Hematopoietic multipotent progenitor cell treated with erythropoietin and hydrocortisone succinate and interleukin-3 and kit ligand, for 6 days (in vitro differentiated cells): ENCODE data around the gene ETNK2.
A peak's percentile ranks its signal among the peaks of the same experiment; 100 is the strongest.

Experiments
- DNase-seq: peaks from one replicate; pipeline ENCODE4 v3.0.0-alpha.2; 2015

The ETNK2 gene

DNA sequence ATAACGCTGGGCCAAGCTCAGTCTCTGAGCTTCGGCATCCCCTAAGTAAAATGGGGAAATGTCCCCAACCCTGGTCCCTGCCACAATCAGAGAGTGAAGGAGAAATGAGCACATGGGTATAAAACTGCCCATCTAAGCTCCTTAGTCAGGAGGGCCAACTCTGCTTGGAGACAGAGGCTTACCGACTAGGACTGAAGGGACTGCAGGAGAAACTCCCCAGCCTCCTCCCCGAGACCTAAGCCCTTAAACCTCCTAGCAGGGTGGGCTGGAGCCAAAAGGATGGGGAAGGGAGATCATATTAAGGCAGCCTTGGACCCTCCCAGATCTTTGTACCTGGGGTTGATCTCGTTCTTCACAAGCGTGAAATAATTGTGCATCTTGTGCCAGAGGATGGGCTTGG lies 5.5 kb downstream of the ETNK2 start:
- no peak for DNase-seq

DNA sequence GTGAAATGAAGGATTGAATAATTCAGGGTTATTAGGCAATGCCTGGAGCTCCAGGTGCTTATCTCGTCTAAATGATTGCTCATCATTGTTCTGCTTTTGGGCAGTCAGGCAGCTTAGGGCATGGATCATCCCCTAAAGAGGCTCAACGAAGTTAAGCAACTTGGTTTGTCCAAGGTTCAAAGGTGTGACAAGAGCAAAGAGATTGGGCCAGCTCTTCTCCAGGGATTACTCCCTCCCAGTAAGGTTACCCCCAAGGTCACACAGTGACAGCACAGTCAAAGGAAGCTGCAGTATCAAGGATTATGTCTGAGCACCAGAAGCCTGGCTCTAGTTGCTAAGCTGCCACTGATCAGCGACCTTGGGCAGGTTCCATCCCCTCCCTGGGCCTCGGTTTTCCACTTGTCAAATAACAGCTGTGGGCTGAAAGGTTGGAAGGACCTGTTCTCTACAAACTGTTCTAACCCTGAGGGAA lies 6.8 kb downstream of the ETNK2 start:
- DNase-seq: peak; percentile 30

DNA sequence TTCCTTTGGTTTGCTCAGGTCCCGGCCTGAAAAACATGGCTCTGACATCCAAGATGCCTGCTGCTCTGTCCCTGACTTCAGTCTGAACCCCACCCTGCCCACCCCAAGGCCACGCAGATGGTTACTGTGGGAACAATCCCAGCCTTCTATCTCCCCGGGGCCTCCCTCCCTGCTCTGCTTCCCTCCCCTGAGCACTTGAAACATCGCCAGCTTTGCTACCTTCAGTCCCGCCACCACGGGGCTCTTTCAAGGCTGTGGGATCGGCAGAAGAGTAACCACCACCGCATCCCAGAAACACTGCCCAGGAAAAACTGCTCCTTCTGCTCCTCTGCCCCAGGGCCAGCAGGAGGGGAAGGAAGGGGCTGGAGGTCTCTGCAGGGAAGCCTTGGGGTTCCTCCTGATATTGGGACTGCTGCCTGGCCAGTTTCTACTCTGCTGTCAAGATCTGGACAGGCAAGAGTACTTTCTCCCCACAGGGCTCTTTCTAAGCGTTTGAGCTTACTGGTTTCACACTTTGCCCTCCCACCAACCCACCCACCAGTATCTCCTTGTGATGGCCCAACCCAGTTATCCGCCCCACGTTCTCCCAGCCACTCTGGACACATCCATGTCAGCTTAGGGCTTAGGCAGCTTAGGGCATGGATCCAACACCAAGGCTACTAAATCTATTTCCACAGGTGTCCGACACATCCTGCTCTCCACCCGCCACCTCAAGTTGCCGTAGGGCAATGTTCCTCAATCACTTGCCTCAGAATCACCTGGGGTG lies 8.4 kb downstream of the ETNK2 start:
- DNase-seq: no peak

DNA sequence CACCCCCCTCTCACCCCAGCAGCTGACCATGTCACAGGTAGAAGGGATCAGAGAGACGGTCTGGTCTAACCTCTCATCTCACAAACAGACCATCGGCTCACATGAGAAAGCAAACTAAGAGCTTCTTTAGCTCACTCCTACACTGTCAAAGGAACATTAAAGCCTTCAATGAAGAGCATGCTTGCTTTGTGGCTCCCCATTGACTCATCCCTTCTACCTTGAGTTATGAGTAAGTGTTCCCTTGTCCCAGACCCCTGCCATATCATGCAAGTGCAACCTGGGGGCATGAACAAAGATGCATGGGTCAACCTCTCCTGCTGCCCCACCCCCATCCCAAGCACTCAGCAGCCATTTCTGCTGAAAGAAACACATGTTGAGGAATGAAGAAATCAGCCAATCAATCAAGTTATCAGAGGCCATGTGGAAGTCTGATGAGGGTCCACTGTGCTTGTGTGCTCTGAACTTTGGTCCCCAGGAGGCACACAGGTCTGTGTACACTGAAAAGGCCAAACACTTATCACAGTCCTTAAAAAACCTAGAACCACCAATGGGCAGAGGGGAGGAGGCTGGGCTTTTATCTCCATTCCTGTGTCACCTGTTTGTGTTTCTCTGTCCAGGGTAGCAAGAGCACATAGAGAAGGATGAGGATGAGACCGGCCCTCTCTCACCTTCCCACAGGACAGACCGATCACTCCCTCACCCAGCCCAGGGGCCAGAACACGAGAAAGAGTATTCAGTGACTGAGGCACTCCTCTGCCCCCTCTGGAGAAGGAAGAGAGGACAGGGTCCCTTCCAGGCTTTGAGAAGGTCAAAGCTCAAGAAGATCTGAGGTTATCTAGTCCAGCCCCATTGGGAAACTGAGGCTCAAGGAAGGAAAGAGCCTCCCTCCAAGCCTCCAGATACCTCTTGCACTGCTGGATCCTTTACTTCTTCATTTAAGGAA lies 9.5 kb downstream of the ETNK2 start:
- no peak for DNase-seq

DNA sequence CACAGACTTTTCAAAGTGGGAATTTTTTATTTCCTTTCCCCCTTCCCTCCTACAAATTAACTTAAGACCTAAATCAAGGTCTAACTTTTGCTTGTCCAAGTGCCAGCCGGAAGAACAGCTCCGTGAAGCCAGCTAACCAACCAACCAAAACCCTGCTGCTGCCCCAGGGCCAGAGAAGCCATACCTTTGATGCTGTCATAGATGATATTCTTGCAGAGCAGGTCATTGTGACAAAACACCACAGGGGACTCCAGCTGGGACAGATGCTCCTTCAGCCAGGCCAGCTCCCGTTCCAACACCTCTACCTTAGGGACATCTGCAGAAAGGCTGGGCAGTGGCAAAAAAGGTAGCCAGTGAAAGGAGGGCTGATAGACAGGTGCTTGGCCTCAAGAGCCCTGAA lies 10.7 kb downstream of the ETNK2 start:
- DNase-seq: no peak

DNA sequence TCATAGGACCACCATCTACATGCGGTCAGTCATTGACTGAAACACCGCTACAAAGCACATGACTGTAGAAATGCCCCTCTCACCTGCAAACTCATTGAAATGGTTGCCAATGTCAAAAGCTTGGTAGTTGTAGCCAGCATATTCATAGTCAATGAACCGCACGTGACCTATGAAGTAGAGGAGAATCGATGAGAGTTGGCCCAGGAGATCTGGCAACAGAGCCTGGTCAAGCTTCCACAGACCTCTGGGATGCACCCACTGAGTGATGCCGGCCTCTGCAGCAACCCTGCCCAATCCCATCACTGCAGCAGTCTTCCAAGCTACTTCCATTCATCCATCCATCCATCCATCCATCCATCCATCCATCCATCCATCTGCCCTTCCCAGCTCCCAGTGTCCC lies 11.9 kb downstream of the ETNK2 start:
- DNase-seq: no peak

DNA sequence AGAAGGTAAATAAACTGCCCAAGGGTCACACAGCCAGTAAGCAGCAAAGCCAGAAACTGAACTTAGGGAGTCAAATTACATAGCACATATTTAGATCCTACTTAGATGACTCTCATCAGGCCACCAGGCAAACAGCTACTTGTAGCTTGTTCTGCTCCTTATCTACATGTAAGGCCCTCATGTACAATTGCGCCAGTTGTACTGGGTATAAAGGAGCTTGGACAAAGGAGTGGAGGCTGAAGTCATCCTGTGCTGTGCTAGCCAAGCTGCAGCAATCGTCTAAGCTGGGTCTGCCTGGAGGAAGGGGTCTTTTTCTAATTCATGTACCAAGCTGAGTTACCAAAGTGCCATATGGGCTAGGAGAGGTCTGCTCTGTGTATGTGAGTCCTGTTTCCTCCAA lies 12.8 kb downstream of the ETNK2 start:
- no peak for DNase-seq

DNA sequence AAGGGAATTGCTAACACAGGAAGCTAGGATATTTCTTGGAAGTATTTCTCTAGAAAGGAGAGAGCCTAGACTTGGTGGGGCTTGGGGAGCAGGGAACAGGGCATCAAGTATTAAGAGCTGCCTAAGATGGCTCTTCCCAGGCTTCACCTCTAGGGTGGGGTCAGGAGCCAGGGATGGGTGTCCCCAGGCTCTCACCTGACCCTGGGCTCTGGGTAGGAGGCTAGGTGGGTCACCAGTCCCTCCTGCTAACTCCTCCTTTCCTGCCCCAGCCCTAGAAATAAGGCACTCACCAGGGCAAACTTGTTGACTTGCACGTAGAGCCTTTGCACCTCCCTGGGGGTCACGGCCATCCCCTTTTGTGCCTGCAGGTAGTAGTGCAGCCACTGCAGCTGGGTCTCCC lies 15.0 kb downstream of the ETNK2 start:
- no peak for DNase-seq

DNA sequence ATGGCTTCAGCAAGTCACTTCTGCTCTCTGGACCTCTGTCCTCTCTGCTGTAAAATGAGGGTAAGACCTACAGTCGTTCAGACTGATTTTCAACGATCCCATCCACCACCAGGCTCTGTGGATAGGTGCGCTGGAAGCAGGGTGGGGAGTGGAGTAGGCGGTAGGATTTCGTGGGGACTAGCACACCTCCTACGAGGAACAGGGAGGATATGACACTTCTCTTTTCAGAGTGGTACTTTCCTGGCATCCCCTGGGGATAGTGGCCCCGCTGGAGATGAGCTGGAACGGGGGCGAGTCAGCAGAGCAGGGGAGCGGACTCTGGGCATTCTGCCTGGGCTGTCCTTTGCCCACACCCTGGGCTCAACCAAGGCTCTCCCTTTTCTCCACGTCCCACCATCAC lies 17.7 kb downstream of the ETNK2 start:
- no peak for DNase-seq

DNA sequence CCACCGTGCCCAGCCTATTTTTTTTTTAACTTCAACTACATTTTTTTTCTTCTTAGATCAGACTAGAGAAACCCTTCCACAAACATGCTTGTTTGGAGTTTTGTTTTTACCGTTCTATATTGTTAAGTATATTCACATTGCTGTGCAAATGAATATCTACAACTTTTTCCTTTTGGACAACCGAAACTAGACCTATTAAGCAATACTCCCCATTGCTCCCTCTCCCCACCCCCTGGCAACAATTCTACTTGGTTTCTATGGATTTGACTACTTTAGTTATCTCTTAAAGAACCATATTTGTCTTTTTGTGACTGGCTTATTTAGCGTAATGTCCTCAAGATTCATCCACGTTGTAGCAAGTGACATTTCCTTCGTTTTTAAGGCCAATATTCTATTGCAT lies 19.1 kb downstream of the ETNK2 start:
- no peak for DNase-seq

DNA sequence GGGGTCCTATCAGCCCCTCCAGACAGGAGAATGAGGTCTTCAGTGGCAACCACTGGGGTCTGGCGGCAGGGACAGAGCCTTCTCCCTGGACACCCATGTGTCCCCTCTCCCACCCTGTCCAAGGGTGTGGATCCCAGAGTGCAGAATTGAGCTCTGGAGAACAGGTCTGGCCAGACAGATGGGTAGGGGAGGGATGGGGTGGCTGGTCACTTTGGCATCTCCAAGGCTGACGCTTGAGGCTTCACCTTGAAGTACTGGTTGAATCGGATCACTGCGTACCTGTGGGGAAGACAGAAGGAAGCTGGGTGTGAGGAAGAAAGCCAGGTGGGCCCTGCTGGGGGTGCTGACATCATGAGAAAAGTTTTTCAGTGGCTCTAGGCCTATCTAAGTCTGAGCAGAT lies 19.9 kb downstream of the ETNK2 start:
- DNase-seq: no peak

DNA sequence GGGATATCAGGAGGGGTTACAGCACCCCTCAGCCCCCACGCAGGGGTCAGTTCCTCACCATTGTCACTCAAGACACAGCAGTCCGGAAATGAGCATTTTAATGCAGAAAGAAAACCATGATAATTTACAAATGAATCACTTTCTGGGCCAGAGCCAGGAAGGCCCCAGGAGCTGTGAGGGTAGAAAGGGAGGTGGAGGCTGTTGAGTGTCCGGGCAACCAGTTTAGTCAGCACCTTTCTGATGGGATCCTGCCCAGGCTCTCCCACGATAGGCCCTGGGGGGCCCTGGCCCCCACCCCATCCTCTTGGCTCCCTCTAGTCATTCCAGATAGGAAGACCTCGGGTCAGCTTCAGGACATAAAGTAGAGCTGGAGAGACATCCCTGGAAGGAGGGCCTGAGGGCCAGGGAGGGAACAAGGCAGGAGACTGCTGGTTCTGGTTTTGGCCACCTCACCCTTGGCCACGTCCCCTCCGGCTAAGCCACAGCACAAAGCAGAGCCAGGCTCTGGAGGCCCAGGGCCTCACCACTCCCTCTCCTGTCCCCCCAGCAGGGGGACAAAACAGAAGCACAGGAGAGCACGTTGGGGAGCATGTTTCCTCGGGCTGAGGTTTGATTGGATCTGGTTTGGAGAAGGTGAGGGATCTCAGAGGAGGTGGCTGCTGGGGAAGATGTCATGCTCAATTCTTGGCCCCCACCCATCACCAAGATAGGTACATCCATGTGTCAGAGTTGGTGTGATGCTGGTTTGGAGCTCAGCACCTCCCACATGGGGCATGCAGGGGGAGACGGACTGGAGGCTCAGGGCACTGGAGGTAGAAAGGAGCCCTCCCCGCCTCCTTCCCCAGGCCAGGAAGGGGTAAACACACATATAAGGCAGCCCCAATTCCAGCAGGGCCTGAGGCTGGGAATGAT lies 20.6 kb downstream of the ETNK2 start:
- DNase-seq: peak; percentile 40

DNA sequence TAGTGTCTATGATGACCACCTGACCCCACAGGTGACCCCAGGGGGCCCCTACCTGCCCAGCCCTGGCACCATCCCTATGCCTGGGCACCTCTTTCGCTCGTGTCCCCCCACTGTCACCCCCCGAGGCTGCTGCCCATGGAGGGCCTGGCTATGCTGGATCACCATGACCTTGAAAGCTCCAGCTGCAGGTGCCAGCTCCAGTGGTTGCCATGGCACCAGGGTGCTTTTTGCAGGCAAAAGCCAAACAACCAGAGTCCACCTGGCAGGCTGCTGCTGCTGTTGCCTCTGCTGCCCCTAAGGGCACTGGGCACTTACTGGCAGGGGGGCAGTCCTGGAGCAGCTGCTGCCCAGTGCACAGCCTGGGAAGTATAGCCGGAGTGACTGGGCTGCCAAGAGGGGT lies 21.7 kb downstream of the ETNK2 start:
- no peak for DNase-seq

DNA sequence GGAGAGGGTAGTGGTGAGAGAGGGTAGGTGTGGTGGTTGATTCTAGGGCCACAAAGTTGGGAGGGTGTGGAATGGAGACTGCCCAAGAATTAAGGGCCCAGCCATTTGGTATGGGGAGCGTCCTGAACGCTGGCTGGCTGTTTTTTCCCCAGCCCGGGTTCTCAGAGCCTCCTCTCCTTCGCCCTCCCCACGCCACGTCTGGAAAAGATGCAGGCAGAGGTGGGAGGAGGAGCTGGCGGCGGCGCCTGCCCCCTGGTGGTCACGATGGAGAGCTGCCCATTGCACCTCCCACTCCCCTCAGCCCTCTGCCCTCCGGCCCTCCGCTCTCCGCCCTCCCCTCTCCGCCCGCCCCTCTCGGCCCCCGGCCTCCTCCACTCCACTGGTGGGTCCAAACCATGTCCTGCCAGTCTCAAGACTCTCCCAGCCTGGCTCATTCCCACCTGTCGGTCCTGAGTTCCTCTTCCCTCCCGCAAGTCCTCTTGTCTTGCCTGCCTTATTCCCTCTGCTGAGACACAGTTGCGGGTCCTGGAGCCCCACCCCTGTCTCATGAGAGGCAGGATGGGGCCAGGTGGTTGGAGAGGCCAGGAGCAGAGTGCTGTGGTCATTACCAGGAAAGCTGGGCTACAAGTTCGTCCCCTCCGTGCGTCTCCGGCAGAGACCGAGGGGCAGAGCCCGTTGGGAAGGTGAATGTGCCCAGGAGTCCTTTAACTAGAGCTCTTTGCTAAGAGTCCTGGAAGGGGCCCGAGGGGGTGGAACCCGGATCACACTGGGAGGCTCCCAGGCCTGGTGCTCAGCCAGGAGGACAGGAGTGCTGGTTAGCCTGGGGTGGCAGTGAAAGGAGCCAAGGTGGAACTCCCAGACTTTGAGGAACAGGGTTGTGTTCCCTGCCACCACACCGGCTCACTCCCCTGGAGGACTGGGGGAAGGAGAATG lies 22.6 kb downstream of the ETNK2 start:
- peak; percentile 73 for DNase-seq

DNA sequence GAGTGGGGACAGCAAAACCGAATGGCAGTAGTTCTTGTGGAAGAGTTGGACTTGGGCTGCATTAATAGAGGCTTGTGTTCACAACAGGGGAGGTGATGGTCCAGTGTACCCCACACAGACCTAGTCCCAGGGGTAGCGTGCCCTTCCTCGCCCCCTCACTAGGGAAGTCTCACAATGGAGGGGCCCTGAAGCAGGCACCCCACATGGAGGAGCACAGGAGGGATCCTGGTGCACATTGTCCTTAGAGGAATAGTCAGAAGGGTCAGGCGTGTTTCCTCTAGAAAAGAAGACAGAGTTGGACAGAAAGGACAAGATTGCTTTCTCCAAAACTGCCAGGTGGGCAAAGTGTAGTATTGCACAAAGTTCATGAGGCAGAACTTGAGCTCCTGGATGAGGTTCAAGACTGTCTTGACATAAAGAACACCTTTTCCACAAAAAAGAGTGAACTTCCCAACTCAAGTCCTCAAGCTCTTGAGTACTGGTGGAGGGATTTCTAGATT lies 23.3 kb downstream of the ETNK2 start:
- DNase-seq: no peak

DNA sequence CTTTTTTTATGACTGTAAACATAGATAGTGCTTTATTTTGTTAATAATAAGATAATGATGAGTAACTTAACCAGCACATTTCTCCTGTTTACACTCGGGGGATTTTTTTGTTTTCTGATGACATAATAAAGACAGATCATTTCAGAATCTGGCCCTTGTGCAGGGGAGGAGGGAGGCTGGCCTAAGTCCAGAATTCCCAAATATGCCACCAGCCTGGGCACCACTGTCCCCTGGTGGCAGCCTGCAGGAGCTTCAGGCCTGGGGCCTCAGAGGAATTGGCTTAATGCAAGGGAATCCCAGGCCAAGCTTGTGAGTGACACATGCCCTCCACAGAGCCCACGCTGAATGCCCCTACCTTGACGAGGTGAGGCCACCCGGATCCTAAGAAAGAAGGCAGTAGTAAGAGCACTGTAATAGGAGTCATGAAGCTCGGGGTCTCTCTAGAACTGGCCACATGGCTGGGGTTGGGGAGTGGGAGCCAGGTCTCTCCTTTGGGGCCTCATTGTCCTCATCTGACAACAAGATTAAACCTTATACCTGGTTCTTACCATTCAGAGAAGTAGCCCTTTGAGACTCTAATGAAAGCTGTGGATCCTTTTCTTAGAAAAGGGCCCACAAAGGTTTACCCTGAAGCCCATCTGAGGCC lies 24.1 kb downstream of the ETNK2 start:
- DNase-seq: peak; percentile 77

DNA sequence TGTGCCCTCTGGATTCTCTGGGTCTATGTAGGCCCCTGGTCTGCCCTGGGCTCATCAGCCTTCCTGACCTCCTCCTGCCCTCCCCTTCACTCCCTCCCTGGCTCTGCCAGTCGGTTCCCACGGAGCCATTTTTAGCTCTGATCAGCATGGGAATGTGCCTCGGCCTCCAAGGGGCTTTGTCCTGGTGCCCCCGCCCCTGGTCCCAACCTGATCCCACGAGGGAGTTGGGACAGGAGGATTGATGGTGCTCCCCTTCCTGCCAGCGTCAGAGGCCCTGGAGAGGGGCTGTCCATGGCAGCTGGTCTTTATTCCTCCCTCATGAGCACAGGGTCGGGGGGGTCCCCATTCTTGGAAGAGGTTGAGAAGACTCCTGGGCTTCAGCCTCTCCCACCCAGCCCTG lies 24.9 kb downstream of the ETNK2 start:
- no peak for DNase-seq

DNA sequence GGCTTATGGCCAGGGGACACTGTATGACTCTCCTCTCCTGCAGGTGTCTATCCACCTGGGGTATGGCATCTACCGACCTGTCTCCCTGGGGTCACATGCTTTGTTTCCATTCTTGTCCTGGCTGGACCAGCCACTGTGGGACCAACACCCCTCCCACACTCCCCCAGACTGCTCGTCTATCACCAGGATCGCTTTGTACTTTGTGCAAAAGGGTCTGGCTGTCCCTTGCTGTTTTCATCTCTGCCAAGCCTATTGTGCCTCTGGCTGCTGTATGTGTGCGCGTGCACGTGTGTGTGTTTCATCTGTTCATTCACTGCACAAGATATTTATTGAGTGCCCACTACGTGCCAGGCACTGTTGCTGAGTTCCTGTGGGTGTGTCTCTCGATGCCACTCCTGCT lies 25.5 kb downstream of the ETNK2 start:
- DNase-seq: no peak

DNA sequence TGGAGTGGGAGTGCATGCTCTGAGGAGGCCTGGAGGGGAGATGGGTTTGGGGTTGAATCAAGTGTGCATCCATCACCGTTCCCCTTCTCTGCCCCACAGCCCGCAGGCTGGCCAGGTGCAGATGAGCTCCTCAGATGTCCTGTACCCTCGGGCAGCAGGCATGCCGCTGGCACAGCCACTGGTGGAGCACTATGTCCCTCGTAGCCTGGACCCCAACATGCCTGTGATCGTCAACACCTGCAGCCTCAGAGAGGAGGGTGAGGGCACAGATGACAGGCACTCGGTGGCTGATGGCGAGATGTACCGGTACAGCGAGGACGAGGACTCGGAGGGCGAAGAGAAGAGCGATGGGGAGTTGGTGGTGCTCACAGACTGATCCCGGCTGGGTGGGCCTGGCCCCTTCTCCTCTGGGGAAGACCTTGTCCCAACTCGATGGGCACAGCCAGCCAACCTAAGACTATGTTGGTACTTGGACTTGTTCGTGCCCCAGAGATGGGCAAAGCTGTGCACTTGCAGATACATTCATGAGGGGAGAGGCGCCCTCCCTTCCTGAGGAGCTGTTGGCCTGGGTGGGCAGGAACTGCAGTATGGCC lies 26.0 kb downstream of the ETNK2 start:
- no peak for DNase-seq

DNA sequence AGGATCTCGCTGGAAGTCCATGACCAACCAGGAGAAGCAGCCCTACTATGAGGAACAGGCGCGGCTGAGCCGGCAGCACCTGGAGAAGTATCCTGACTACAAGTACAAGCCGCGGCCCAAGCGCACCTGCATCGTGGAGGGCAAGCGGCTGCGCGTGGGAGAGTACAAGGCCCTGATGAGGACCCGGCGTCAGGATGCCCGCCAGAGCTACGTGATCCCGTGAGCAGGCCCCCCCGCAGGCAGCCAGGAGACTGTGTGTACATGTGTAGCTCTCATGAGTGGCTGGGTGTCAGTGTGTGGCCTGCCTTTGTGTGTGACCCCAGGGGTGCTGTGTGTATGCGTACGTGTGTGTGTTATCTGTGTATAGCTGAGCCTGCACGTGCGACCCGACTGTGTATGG lies 27.2 kb downstream of the ETNK2 start:
- DNase-seq: no peak

DNA sequence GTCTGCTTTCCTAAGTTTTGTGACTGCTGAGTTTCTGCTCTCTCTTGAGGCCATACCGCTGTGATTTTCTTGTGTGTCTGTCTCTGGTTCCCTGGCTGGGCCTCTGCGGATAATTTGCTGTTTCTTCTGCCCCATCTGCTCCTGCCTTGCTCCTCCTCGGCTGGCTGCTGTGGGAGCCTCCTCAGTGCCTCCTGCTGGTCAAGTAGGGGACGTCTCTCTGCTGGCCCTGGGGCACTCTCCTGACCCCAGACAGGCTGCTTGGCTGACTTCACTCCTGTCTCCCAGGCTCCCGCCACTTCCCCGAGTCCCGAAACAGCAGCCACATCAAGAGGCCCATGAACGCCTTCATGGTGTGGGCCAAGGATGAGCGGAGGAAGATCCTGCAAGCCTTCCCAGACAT lies 28.5 kb downstream of the ETNK2 start:
- DNase-seq: peak; percentile 46
